GM12892 (cell line): ENCODE data around the gene DCC.

ENCODE experiments used
- POLR2AphosphoS5 ChIP-seq: IDR thresholded peaks from 2 replicates; pipeline ENCODE4 v1.6.1; 2011; ENCODE audit warnings: low read depth, low read length, control low read depth
- TAF1 ChIP-seq: IDR thresholded peaks from 2 replicates; pipeline ENCODE4 v1.6.1; 2011; ENCODE audit warnings: low read depth, mild to moderate bottlenecking, control low read depth, low read length, borderline replicate concordance

GRCh38 chr18:53191634-53192033, 851.6 kb downstream of the DCC start:
- no peak for TF ChIP-seq POLR2AphosphoS5
- no peak for TF ChIP-seq TAF1
